Measurements from ENCODE around the gene TTLL7.

The TTLL7 gene

DNA sequence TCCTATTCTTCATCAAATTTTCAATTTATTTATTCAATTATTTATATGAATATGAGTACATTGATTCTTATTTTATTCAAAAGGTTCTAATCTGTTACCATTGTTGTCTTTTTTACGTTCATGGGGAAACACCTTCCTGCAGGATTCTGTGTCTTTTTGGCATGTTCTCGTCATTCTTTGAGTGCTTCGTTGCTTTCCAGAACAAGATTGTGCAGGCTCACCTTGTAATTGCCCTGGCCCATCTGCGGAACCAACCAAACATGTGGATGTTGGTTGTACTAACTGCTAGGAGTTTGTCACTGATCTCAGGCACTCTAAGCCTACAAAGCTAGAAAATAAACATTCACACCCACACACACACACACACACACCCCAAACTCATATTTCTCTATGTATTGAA is 182.1 kb downstream of the TTLL7 start:
- DNase-seq (ENCODE audit: low spot score) = no peak

DNA sequence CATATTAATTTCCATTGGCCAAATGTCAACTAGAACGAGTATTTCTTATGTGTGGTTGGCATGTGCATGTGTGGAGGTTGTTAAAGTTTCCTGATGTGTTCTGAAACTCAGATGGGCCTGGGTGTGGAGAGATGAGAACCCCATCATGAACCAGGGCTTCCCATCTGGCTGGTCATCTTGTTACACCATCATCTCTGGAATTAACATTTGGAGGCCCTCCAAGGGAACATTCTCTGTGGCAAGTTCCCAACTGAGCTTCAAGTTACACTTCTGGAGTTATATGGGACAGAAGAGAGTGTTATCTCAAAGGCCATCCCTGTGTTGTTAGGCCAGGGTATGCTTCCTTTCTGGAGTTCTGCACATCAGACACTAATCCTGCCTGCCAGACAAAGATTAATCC is 183.6 kb downstream of the TTLL7 start:
- no peak for DNase-seq (ENCODE audit: low spot score)
